NT2/D1 (cell line): Measurements from ENCODE around the gene SLC47A2.

ENCODE experiments used
- SUZ12 ChIP-seq: IDR thresholded peaks from 2 replicates; pipeline ENCODE4 v1.6.1; 2011; ENCODE audit not compliant: insufficient read length, insufficient read depth; ENCODE audit errors: extremely low read depth
- YY1 ChIP-seq: IDR thresholded peaks from 2 replicates; pipeline ENCODE4 v1.6.1; 2011; ENCODE audit not compliant: insufficient read length, insufficient read depth
- ZNF274 ChIP-seq: IDR thresholded peaks from 2 replicates; pipeline ENCODE4 v1.6.1; 2011; ENCODE audit warnings: mild to moderate bottlenecking, low read depth, low read length

- TF ChIP-seq SUZ12 (no peak), ZNF274 (no peak), YY1 (no peak)
Measured at GRCh38 chr17:19630661-19631060, 85.7 kb downstream of the SLC47A2 start.
